GM12875 (cell line): ENCODE data around the gene PLOD1.

ENCODE experiments used
- H3K4me3 ChIP-seq: one replicate; pipeline ENCODE4 v1.5.1; 2011; ENCODE audit warnings: low read depth, low read length, control low read depth
- CTCF ChIP-seq: IDR thresholded peaks from 2 replicates; pipeline ENCODE4 v1.5.1; 2011; ENCODE audit warnings: low read depth, mild to moderate bottlenecking, control low read depth, inconsistent platforms, low read length, moderate library complexity, borderline replicate concordance; ENCODE audit not compliant: insufficient read depth

PLOD1 gene

GRCh38 chr1:11970441-11971185, 36.1 kb downstream of the PLOD1 start:
- no peak for TF ChIP-seq CTCF
- no peak overlapping the region for H3K4me3 ChIP-seq

- H3K4me3 ChIP-seq: no peak overlapping the region
- TF ChIP-seq CTCF: no peak
Measured at GRCh38 chr1:11977625-11978024, 43.1 kb downstream of the PLOD1 start.

- no peak overlapping the region for H3K4me3 ChIP-seq
- no peak for TF ChIP-seq CTCF
Measured at GRCh38 chr1:11978301-11978700, 43.8 kb downstream of the PLOD1 start.

- TF ChIP-seq CTCF: no peak
- H3K4me3 ChIP-seq: peak overlapping the region; percentile 78
Measured at GRCh38 chr1:11979028-11979850, 44.7 kb downstream of the PLOD1 start.

GRCh38 chr1:11979851-11980675, 45.5 kb downstream of the PLOD1 start, which contains the start of gene MFN2:
MFN2 (plus strand) TSS chr1:11980444; CDS start chr1:11989169, 8,725 bp downstream.
- TF ChIP-seq CTCF: no peak
- H3K4me3 ChIP-seq: peak within 1 kb of the TSS; percentile 78

- TF ChIP-seq CTCF: no peak
- peak overlapping the region; percentile 78 for H3K4me3 ChIP-seq
Measured at GRCh38 chr1:11980676-11980972, 46.1 kb downstream of the PLOD1 start.
